GM18526 (cell line): ENCODE results near the gene SPTLC2.

Source experiments
- POLR2A ChIP-seq: IDR thresholded peaks from 3 replicates; pipeline ENCODE4 v1.6.1; 2011; ENCODE audit not compliant: insufficient read length; ENCODE audit errors: extremely low read depth

The SPTLC2 gene

GRCh38 chr14:77603654-77604255, 12.7 kb downstream of the SPTLC2 start:
- no peak for TF ChIP-seq POLR2A

GRCh38 chr14:77603031-77603430, 13.4 kb downstream of the SPTLC2 start:
- TF ChIP-seq POLR2A, result no peak

- no peak for TF ChIP-seq POLR2A
These were observed 14.4 kb downstream of the SPTLC2 start for GRCh38 chr14:77601846-77602619.

- no peak for TF ChIP-seq POLR2A
These were observed 16.5 kb downstream of the SPTLC2 start for GRCh38 chr14:77599889-77600288.

GRCh38 chr14:77598366-77599070, 17.9 kb downstream of the SPTLC2 start:
- no peak for TF ChIP-seq POLR2A

- no peak for TF ChIP-seq POLR2A
These were observed 22.9 kb downstream of the SPTLC2 start for GRCh38 chr14:77593501-77593961.

GRCh38 chr14:77590845-77591485, 25.5 kb downstream of the SPTLC2 start:
- no peak for TF ChIP-seq POLR2A

- TF ChIP-seq POLR2A, result no peak
These were observed 27.3 kb downstream of the SPTLC2 start for GRCh38 chr14:77589099-77589498.

- no peak for TF ChIP-seq POLR2A
These were observed 31.1 kb downstream of the SPTLC2 start for GRCh38 chr14:77585385-77585784.

- TF ChIP-seq POLR2A, result no peak
These were observed 31.6 kb downstream of the SPTLC2 start for GRCh38 chr14:77584809-77585208.

GRCh38 chr14:77583657-77584056, 32.8 kb downstream of the SPTLC2 start:
- TF ChIP-seq POLR2A, result no peak

GRCh38 chr14:77582511-77582910, 33.9 kb downstream of the SPTLC2 start:
- TF ChIP-seq POLR2A, result no peak

GRCh38 chr14:77580964-77581505, 35.4 kb downstream of the SPTLC2 start:
- no peak for TF ChIP-seq POLR2A

- TF ChIP-seq POLR2A, result no peak
These were observed 36.0 kb downstream of the SPTLC2 start for GRCh38 chr14:77580477-77580876.

- no peak for TF ChIP-seq POLR2A
These were observed 36.7 kb downstream of the SPTLC2 start for GRCh38 chr14:77579780-77580179.
